T-helper 22 cell (primary cell): ENCODE data around the gene POU3F3.

ENCODE experiments used
- DNase-seq: peaks from one replicate; pipeline ENCODE4 v3.0.0-alpha.2; 2020; ENCODE audit warnings: low read depth

The POU3F3 gene

GRCh38 chr2:104853534-104854497 lies at the start of gene POU3F3:
TSS of gene POU3F3 (plus strand) at chr2:104854115. CDS start at chr2:104855511, 1,396 bp downstream.
- no peak for DNase-seq

GRCh38 chr2:104804148-104804890 lies 49.6 kb upstream of the POU3F3 start:
- DNase-seq, result no peak

GRCh38 chr2:104812286-104812685 lies 41.6 kb upstream of the POU3F3 start:
- no peak for DNase-seq

GRCh38 chr2:104816143-104816542 lies 37.8 kb upstream of the POU3F3 start:
- DNase-seq, result no peak

GRCh38 chr2:104818264-104818663 lies 35.7 kb upstream of the POU3F3 start:
- no peak for DNase-seq

- DNase-seq, result no peak
Observed at GRCh38 chr2:104820126-104820525, 33.8 kb upstream of the POU3F3 start.

GRCh38 chr2:104825124-104825865 lies 28.6 kb upstream of the POU3F3 start:
- no peak for DNase-seq

- DNase-seq, result no peak
Observed at GRCh38 chr2:104826016-104826415, 27.9 kb upstream of the POU3F3 start.

GRCh38 chr2:104831742-104832141 lies 22.2 kb upstream of the POU3F3 start:
- no peak for DNase-seq

GRCh38 chr2:104834431-104835153 lies 19.3 kb upstream of the POU3F3 start:
- no peak for DNase-seq

GRCh38 chr2:104836265-104836664 lies 17.6 kb upstream of the POU3F3 start:
- no peak for DNase-seq

GRCh38 chr2:104836841-104837240 lies 17.1 kb upstream of the POU3F3 start:
- DNase-seq, result no peak

GRCh38 chr2:104840156-104840555 lies 13.8 kb upstream of the POU3F3 start:
- DNase-seq, result no peak

- DNase-seq, result no peak
Observed at GRCh38 chr2:104840893-104841585, 12.9 kb upstream of the POU3F3 start.

GRCh38 chr2:104841744-104842143 lies 12.2 kb upstream of the POU3F3 start:
- DNase-seq, result no peak

- no peak for DNase-seq
Observed at GRCh38 chr2:104844807-104845551, 8.9 kb upstream of the POU3F3 start.

GRCh38 chr2:104845552-104845931 lies 8.4 kb upstream of the POU3F3 start:
- DNase-seq, result no peak

- no peak for DNase-seq
Observed at GRCh38 chr2:104845946-104846785, 7.7 kb upstream of the POU3F3 start.
